G401 (cell line): ENCODE measurements around the gene PLXNA2. TPM values are rescaled to one million over a fixed set of nuclear protein-coding genes. Genes with fewer than 3 reads are reported as not detected.

Source experiments
- DNase-seq: peaks from one replicate; pipeline ENCODE4 v3.0.0-alpha.2; 2015; ENCODE audit warnings: low spot score
- in situ Hi-C: cut with HindIII; loops from 2 replicates; pipeline ENCODE4 v1.10.0; 2016; ENCODE audit warnings: low sequenced_read_pairs, mixed read lengths
- total RNA-seq: library from RNA; depleted of rRNA; stranded (reverse); fragments of >200 nt; shearing (Covaris generic); gene quantifications from 2 replicates; pipeline ENCODE4 v1.2.3, GENCODE V29; 2014

PLXNA2 gene
- total RNA-seq, 1 experiment from 2014 or later: 0.92 TPM

GRCh38 chr1:207985996-207986395 lies 258.2 kb downstream of the PLXNA2 start:
- DNase-seq: no peak
- in situ Hi-C loops: no loop called here

- in situ Hi-C loops: no loop called here
These were observed 259.2 kb downstream of the PLXNA2 start for GRCh38 chr1:207984831-207985572.

GRCh38 chr1:207983044-207983635 lies 261.0 kb downstream of the PLXNA2 start:
- in situ Hi-C loops: no loop called here
- no peak for DNase-seq

More at GRCh38 chr1:207984831-207985572, 259.2 kb downstream of the PLXNA2 start:
- no peak for DNase-seq

GRCh38 chr1:207981976-207982375 lies 262.2 kb downstream of the PLXNA2 start:
- in situ Hi-C loops: no loop called here

GRCh38 chr1:207978441-207978840 lies 265.7 kb downstream of the PLXNA2 start:
- in situ Hi-C loops: no loop called here
- peak; percentile 79 for DNase-seq

More at GRCh38 chr1:207981976-207982375, 262.2 kb downstream of the PLXNA2 start:
- no peak for DNase-seq

- in situ Hi-C loops: no loop called here
- DNase-seq: peak; percentile 29
These were observed 266.3 kb downstream of the PLXNA2 start for GRCh38 chr1:207977876-207978275.

- no peak for DNase-seq
- in situ Hi-C loops: no loop called here
These were observed 270.2 kb downstream of the PLXNA2 start for GRCh38 chr1:207973898-207974568.

- no peak for DNase-seq
- in situ Hi-C loops: no loop called here
These were observed 271.8 kb downstream of the PLXNA2 start for GRCh38 chr1:207972337-207972736.
